ENCODE results near the gene SP7.

Gene SP7

GRCh38 chr12:53330671-53331070 is 5.5 kb downstream of the SP7 start:
- H3K27ac ChIP-seq = no peak overlapping the region
- no peak for DNase-seq (ENCODE audit: low spot score)
- TF ChIP-seq CTCF (conservative IDR thresholded peaks at IDR 0.05; ENCODE audit: low read depth) = no peak
- ChIA-PET CTCF (interaction anchor here (0.6 to 2.3 kb wide), 2 partner anchors 21 to 91 kb away, joined by 3 to 8 read pairs; no protein-coding TSS in a partner anchor), POLR2A (ENCODE audit: low non-redundant PET) (no interaction called here)

GRCh38 chr12:53328043-53328435 is 8.1 kb downstream of the SP7 start:
- ChIA-PET CTCF (interaction anchor here (0.6 to 2.4 kb wide), 5 partner anchors 17 to 119 kb away, joined by 3 to 7 read pairs (median 3); no protein-coding TSS in a partner anchor), POLR2A (ENCODE audit: low non-redundant PET) (no interaction called here)
- no peak overlapping the region for H3K27ac ChIP-seq
- no peak for DNase-seq (ENCODE audit: low spot score)
- no peak for TF ChIP-seq CTCF (conservative IDR thresholded peaks at IDR 0.05; ENCODE audit: low read depth)

GRCh38 chr12:53327435-53328042 is 8.6 kb downstream of the SP7 start:
- ChIA-PET CTCF (interaction anchor here (0.5 to 2.4 kb wide), 9 partner anchors 9 to 419 kb away, joined by 3 to 7 read pairs (median 3); no protein-coding TSS in a partner anchor), POLR2A (ENCODE audit: low non-redundant PET) (no interaction called here)
- no peak overlapping the region for H3K27ac ChIP-seq
- 0 out of 2 replicates have a peak, but pooled peaks have one; percentile 13 for TF ChIP-seq CTCF (conservative IDR thresholded peaks at IDR 0.05; ENCODE audit: low read depth)
- no peak for DNase-seq (ENCODE audit: low spot score)

GRCh38 chr12:53326460-53327185 is 9.5 kb downstream of the SP7 start:
- DNase-seq (ENCODE audit: low spot score) = no peak
- ChIA-PET CTCF (interaction anchor here (0.6 to 2.4 kb wide), 7 partner anchors 18 to 95 kb away, joined by 3 to 7 read pairs (median 3); no protein-coding TSS in a partner anchor), POLR2A (ENCODE audit: low non-redundant PET) (no interaction called here)
- H3K27ac ChIP-seq = peak overlapping the region; percentile 91; the same call in 1 of the 2 replicates
- TF ChIP-seq CTCF (conservative IDR thresholded peaks at IDR 0.05; ENCODE audit: low read depth) = no peak

GRCh38 chr12:53325511-53326061 is 10.6 kb downstream of the SP7 start:
- CTCF ChIA-PET = interaction anchor here (0.6 to 2.7 kb wide), 9 partner anchors 10 to 209 kb away, joined by 3 to 10 read pairs (median 5); no protein-coding TSS in a partner anchor
- TF ChIP-seq CTCF (conservative IDR thresholded peaks at IDR 0.05; ENCODE audit: low read depth) = no peak
- peak; percentile 20 for DNase-seq (ENCODE audit: low spot score)
- POLR2A ChIA-PET (ENCODE audit: low non-redundant PET) = interaction anchor here (0.6 kb wide), 1 partner anchor 177 kb away, joined by 3 read pairs; no protein-coding TSS in a partner anchor
- H3K27ac ChIP-seq = peak overlapping the region; percentile 91

All from RWPE1 (cell line).